ENCODE results near the gene WBP2. TPM values are rescaled to one million over a fixed set of nuclear protein-coding genes. Genes with fewer than 3 reads are reported as not detected.
A peak's percentile ranks its signal among the peaks of the same experiment; 100 is the strongest.

Gene WBP2
- total RNA-seq, 1 experiment from 2014 or later: 51.8 TPM

DNA sequence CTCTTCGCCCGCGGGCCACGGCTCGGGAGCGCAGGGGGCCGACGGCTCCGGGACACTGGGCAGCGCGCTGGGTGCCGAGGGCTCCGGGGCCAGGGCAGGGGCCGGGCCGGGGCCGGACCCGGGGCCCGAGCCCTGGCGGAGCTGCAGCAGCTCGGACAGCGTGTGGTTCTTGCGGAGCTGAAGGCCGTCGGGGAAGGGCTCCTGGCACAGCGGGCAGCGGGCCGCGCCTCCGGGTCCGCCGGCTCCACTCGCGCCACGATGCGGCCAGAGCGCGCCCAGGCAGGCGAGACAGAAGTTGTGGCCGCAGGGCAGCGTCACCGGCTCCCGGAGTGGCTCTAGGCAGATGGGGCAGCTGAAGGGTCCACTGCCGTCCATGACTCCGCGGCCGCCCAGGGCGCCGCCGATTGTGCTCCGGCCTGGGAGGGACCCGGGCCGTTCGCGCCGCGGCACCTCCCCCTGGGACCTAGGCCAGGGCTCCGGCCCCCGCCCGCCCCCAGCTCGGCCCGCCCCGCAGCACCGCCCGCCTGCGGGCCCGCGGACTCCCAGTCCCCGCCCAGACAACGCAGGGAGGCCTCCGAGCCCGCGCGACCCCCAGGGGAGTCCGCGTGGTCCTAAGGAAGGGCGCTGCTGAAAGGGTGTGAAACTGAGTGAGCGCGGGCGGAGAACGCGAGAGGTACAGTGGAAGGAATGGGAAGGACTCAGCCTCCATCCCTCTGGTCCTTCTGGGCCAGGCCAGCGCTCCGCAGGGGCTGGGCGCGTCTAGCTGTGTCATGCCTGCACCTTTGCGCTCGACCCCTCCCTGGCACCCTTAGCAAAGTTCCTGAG lies 23.3 kb upstream of the WBP2 start, which contains the start of gene TRIM47:
TRIM47 (minus strand) TSS at position 408 of the 825 bp plus-strand sequence; CDS start at position 375, 33 bp downstream.
- no peaks in the 10 kb centered on the region for H3K9me2 ChIP-seq (replicated peaks; ENCODE audit: low read length)
- intact Hi-C loops (cut with micrococcal nuclease): loop anchor here (1.0 to 2.0 kb wide), 2 partner anchors 18 to 94 kb away; partner anchors contain the start of genes TRIM65 and UNK
- no peaks in the 10 kb centered on the region for H3K9me3 ChIP-seq (ENCODE audit: low read length)
- peak within 1 kb of the TSS; percentile 85 for H3K4me2 ChIP-seq (ENCODE audit: low read length)
- H3K4me3 ChIP-seq (ENCODE audit: low read length): peak within 1 kb of the TSS; percentile 71
- H3K27me3 ChIP-seq (ENCODE audit: low read length): no peaks in the 10 kb centered on the region
- H4K20me1 ChIP-seq (ENCODE audit: low read length): no peaks in the 10 kb centered on the region
- peak within 1 kb of the TSS; percentile 92 for H3K27ac ChIP-seq (ENCODE audit: low read length)
- H3K4me1 ChIP-seq (ENCODE audit: insufficient read depth, low read length): peaks cover 19% of the 10 kb centered on the region
- no TSS peak for BruUV-seq (replicated peaks)
- peak within 1 kb of the TSS; percentile 80 for H2AFZ ChIP-seq (ENCODE audit: low read length)
- POLR2A ChIA-PET (ENCODE audit: unreplicated experiment): interaction anchor here (0.6 to 1.0 kb wide), 6 partner anchors 23 to 505 kb away, joined by 3 to 9 read pairs (median 5); partner anchors contain the start of genes MRPL38 and WBP2
- H3K36me3 ChIP-seq (ENCODE audit: low read depth, low read length): peaks cover 3% of the 10 kb centered on the region; the same call in 1 of the 2 replicates
- no peak for TF ChIP-seq EZH2phosphoT487 (IDR thresholded peaks at IDR 0.05; ENCODE audit: borderline replicate concordance, low read length)
- TF ChIP-seq EZH2 (IDR thresholded peaks at IDR 0.05; ENCODE audit: low read length, unreplicated experiment): no peak
- TF ChIP-seq, protein P1, sequence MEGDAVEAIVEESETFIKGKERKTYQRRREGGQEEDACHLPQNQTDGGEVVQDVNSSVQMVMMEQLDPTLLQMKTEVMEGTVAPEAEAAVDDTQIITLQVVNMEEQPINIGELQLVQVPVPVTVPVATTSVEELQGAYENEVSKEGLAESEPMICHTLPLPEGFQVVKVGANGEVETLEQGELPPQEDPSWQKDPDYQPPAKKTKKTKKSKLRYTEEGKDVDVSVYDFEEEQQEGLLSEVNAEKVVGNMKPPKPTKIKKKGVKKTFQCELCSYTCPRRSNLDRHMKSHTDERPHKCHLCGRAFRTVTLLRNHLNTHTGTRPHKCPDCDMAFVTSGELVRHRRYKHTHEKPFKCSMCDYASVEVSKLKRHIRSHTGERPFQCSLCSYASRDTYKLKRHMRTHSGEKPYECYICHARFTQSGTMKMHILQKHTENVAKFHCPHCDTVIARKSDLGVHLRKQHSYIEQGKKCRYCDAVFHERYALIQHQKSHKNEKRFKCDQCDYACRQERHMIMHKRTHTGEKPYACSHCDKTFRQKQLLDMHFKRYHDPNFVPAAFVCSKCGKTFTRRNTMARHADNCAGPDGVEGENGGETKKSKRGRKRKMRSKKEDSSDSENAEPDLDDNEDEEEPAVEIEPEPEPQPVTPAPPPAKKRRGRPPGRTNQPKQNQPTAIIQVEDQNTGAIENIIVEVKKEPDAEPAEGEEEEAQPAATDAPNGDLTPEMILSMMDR (conservative IDR thresholded peaks at IDR 0.05; ENCODE audit: low read depth, low read length): no peak
- CTCF ChIA-PET: interaction anchor here (0.7 to 1.3 kb wide), 8 partner anchors 18 to 171 kb away, joined by 3 to 10 read pairs (median 4); partner anchors contain the start of genes TRIM65 and WBP2
- no peaks in the 10 kb centered on the region for H3F3A ChIP-seq (ENCODE audit: low read length, unreplicated experiment)
- peak; percentile 74 for DNase-seq
- peak within 1 kb of the TSS; percentile 87 for H3K9ac ChIP-seq (ENCODE audit: low read length)
- H3K79me2 ChIP-seq (ENCODE audit: low read length): peaks cover 23% of the 10 kb centered on the region
- ATAC-seq: peak; percentile 31

DNA sequence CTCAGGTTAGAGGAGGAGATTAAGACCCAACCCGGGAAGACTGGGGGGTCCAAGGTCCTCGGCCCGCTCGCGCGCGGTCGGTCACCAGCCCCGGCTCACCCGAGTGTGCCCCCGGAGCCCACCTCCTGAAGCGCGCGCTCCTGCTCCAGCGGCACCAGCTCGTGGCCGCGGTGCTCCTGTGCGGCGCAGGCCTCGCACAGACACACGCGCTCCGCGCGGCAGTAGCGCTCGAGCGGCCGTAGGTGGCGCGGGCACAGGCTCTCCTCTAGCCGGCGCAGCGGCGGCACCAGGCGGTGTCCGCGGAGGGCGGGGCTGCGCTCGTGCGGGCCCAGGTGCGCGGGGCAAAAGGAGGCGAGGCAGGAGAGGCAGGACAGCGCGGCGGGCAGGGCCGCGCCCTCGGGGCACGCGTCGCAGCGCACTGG lies 22.6 kb upstream of the WBP2 start:
- peak overlapping the region; percentile 92 for H3K27ac ChIP-seq (ENCODE audit: low read length)
- intact Hi-C loops (cut with micrococcal nuclease): loop anchor here (1.0 to 2.0 kb wide), 3 partner anchors 19 to 93 kb away; partner anchors contain the start of genes TRIM65, UNK and WBP2
- H3F3A ChIP-seq (ENCODE audit: low read length, unreplicated experiment): no peaks in the 10 kb centered on the region
- no peaks in the 10 kb centered on the region for H3K27me3 ChIP-seq (ENCODE audit: low read length)
- H3K4me2 ChIP-seq (ENCODE audit: low read length): peak overlapping the region; percentile 85
- BruUV-seq (replicated peaks): no TSS peak
- no peaks in the 10 kb centered on the region for H3K9me2 ChIP-seq (replicated peaks; ENCODE audit: low read length)
- H3K9me3 ChIP-seq (ENCODE audit: low read length): no peaks in the 10 kb centered on the region
- peaks cover 23% of the 10 kb centered on the region for H3K79me2 ChIP-seq (ENCODE audit: low read length)
- DNase-seq (peak; percentile 88), ATAC-seq (peak; percentile 64)
- TF ChIP-seq EZH2 (IDR thresholded peaks at IDR 0.05; ENCODE audit: low read length, unreplicated experiment): no peak
- TF ChIP-seq, protein P1 (conservative IDR thresholded peaks at IDR 0.05; ENCODE audit: low read depth, low read length): peak; percentile 40
- TF ChIP-seq EZH2phosphoT487 (IDR thresholded peaks at IDR 0.05; ENCODE audit: borderline replicate concordance, low read length): peak; percentile 96
- ChIA-PET CTCF (interaction anchor here (0.5 to 1.3 kb wide), 8 partner anchors 22 to 969 kb away, joined by 3 to 30 read pairs (median 6); partner anchors contain the start of gene WBP2), POLR2A (ENCODE audit: unreplicated experiment) (interaction anchor here (0.7 to 1.0 kb wide), 3 partner anchors 23 to 1447 kb away, joined by 3 to 9 read pairs (median 4); partner anchors contain the start of gene WBP2)
- no peaks in the 10 kb centered on the region for H4K20me1 ChIP-seq (ENCODE audit: low read length)
- peak overlapping the region; percentile 36 for H2AFZ ChIP-seq (ENCODE audit: low read length)
- H3K36me3 ChIP-seq (ENCODE audit: low read depth, low read length): peaks cover 3% of the 10 kb centered on the region; the same call in 1 of the 2 replicates
- peaks cover 24% of the 10 kb centered on the region for H3K4me1 ChIP-seq (ENCODE audit: insufficient read depth, low read length)
- H3K9ac ChIP-seq (ENCODE audit: low read length): peak overlapping the region; percentile 87
- H3K4me3 ChIP-seq (ENCODE audit: low read length): peak overlapping the region; percentile 71
